K562 (cell line): Measurements from ENCODE around the gene PLA2G4D. TPM values are rescaled to one million over a fixed set of nuclear protein-coding genes. Genes with fewer than 3 reads are reported as not detected.

Experiments used
- ATAC-seq: fragments of 200-7000 bp; cut with Tn5 transposase; 3 replicates; pipeline ENCODE4 v1.9.1; 2020; ENCODE audit warnings: moderate library complexity
- BruUV-seq: library from RNA; stranded (reverse); fragments of 400-500 nt; replicated peaks from 2 replicates; lab custom pipeline; 2021; lab: Mats Ljungman, UMichigan
- CTCF ChIA-PET: fragments of 300-600 bp; formaldehyde crosslinking; extraction: SDS; loops from one replicate; lab custom pipeline; 2021; ENCODE audit warnings: low intra/inter-chr PET ratio; lab: Yijun Ruan, JAX
- POLR2A ChIA-PET: fragments of 300-600, 350-650 bp; sonication (Branson Sonifier 250); formaldehyde crosslinking; extraction: SDS; loops from one replicate; lab custom pipeline; 2021; ENCODE audit warnings: antibody characterized with exemption, inconsistent platforms; lab: Yijun Ruan, JAX
- DNase-seq, 4 experiments: peaks; one replicate each; pipeline versions ENCODE4 v3.0.0 to v3.0.0-alpha.2; 2011 to 2018; ENCODE audit warnings: low spot score in 3 of 4, mixed read lengths in 3 of 4; ENCODE audit errors: extremely low read depth in 1 of 4
- FAIRE-seq: peaks from 2 replicates; lab custom pipeline; 2011; peaks lifted over from hg19 to GRCh38; lab: Jason Lieb, UNC
- H2AFZ ChIP-seq: 2 replicates; pipeline ENCODE4 v1.6.0; 2011; ENCODE audit warnings: low read depth, low read length, control low read depth, inconsistent platforms
- H3K27ac ChIP-seq: fragments of 200-600 bp; 3 replicates; pipeline ENCODE4 v1.8.0; 2011; ENCODE audit warnings: low read depth, mild to moderate bottlenecking, control low read depth, inconsistent platforms, low read length, moderate library complexity, mixed read lengths; ENCODE audit errors: extremely low read depth
- H3K27me3 ChIP-seq, 2 experiments: fragments of 300-600 bp in 1 of 2; 2 replicates in 1 of 2; 3 replicates in 1 of 2; pipeline versions ENCODE4 v1.6.0 to v1.8.0; 2011; ENCODE audit warnings: inconsistent platforms in 2 of 2, low read length in 2 of 2, mild to moderate bottlenecking in 1 of 2, mixed read lengths in 1 of 2, moderate library complexity in 1 of 2; ENCODE audit not compliant: control insufficient read depth in 2 of 2, insufficient read depth in 2 of 2
- H3K36me3 ChIP-seq: fragments of 300-600 bp; 3 replicates; pipeline ENCODE4 v1.8.0; 2011; ENCODE audit warnings: mild to moderate bottlenecking, low read length, inconsistent platforms; ENCODE audit not compliant: control insufficient read depth, insufficient read depth
- H3K4me1 ChIP-seq, 2 experiments: fragments of 200-600 bp in 1 of 2; replicated peaks in 1 of 2; 2 replicates in 1 of 2; 3 replicates in 1 of 2; pipeline versions ENCODE4 v1.5.1 to v1.8.0; 2011; ENCODE audit warnings: inconsistent platforms in 2 of 2, low read length in 2 of 2, mild to moderate bottlenecking in 1 of 2, mixed read lengths in 1 of 2, moderate library complexity in 1 of 2; ENCODE audit not compliant: control insufficient read depth in 2 of 2, insufficient read depth in 2 of 2
- H3K4me2 ChIP-seq: 2 replicates; pipeline ENCODE4 v1.6.1; 2011; ENCODE audit warnings: low read length, control low read depth, inconsistent platforms, mixed read lengths; ENCODE audit not compliant: insufficient read depth
- H3K4me3 ChIP-seq: fragments of 200-600 bp; sonication (generic), shearing (Covaris generic); 2 replicates; pipeline ENCODE4 v1.5.1; 2016; ENCODE audit warnings: control low read depth, inconsistent platforms
- H3K79me2 ChIP-seq: fragments of 200-600 bp; 3 replicates; pipeline ENCODE4 v1.8.0; 2011; ENCODE audit warnings: low read length, inconsistent platforms; ENCODE audit not compliant: control insufficient read depth, insufficient read depth
- H3K9ac ChIP-seq, 2 experiments: 2 replicates each; pipeline versions ENCODE4 v1.6.0 to v1.6.1; 2011; ENCODE audit warnings: low read depth in 2 of 2, low read length in 2 of 2, control low read depth in 1 of 2, inconsistent platforms in 1 of 2, mild to moderate bottlenecking in 1 of 2, mixed read lengths in 1 of 2; ENCODE audit not compliant: insufficient read depth in 1 of 2
- H3K9me1 ChIP-seq: one replicate; pipeline ENCODE4 v1.6.0; 2011; ENCODE audit warnings: inconsistent platforms, mild to moderate bottlenecking, low read length, moderate library complexity; ENCODE audit not compliant: control insufficient read depth, insufficient read depth
- H3K9me3 ChIP-seq: replicated peaks from 2 replicates; pipeline ENCODE4 v1.5.1; 2011; ENCODE audit warnings: low read depth, low read length, inconsistent platforms; ENCODE audit not compliant: control insufficient read depth, insufficient read depth
- H4K20me1 ChIP-seq: replicated peaks from 2 replicates; pipeline ENCODE4 v1.6.1; 2011; ENCODE audit warnings: low read length, inconsistent platforms, mixed read lengths; ENCODE audit not compliant: control insufficient read depth, insufficient read depth
- CTBP1 ChIP-seq: fragments of 450-650 bp; IDR thresholded peaks from 2 replicates; pipeline ENCODE4 v1.6.1; 2016; ENCODE audit warnings: borderline replicate concordance
- NR0B1 ChIP-seq: fragments of 450-650 bp; IDR thresholded peaks from one replicate; pipeline ENCODE4 v1.6.1; 2018; ENCODE audit warnings: mild to moderate bottlenecking, moderate library complexity; ENCODE audit not compliant: partially characterized antibody
- ZBTB5 ChIP-seq: fragments of 450-650 bp; IDR thresholded peaks from 2 replicates; pipeline ENCODE4 v1.6.1; 2017; ENCODE audit warnings: antibody characterized with exemption
- ZFP91 ChIP-seq: sonication (generic); formaldehyde crosslinking; IDR thresholded peaks from 2 replicates; pipeline ENCODE4 v1.8.0; 2022; ENCODE audit warnings: mild to moderate bottlenecking, missing genetic modification reagents
- whole genome bisulfite sequencing: fragments of 100-300 bp; shearing (Covaris generic); methylation state at CpG from one replicate; pipeline ENCODE4 v1.1.6; 2016; ENCODE audit warnings: low coverage, mixed read lengths; ENCODE audit not compliant: insufficient coverage; ENCODE audit errors: missing lambda C conversion rate; 5-methylcytosine and 5-hydroxymethylcytosine counted together
- in situ Hi-C: fragments of 300-500 bp; cut with MboI; formaldehyde crosslinking; loops from 4 replicates; pipeline ENCODE4 v1.15.0; 2018; ENCODE audit warnings: inconsistent platforms, mixed read lengths
- intact Hi-C: fragments of 100-400 bp; cut with micrococcal nuclease; formaldehyde crosslinking; loops from 2 replicates; pipeline ENCODE4 v1.14.2; 2022
- polyA plus RNA-seq, 8 experiments: library from polyadenylated mRNA; depleted of rRNA in 4 of 8; stranded (reverse) in 5 of 8; unstranded in 3 of 8; fragments of >200 nt; fragmentation: Nextera tagmentation in 2 of 8; fragmentation: Illumina TruSeq in 1 of 8; extraction: Ambion mirVana in 2 of 8; extraction: Trizol in 1 of 8; gene quantifications; 2 replicates each; pipeline versions ENCODE4 v1.2.1 to v1.2.3, GENCODE V29; 2011 to 2014; ENCODE audit warnings: inconsistent platforms in 1 of 8, missing spikeins in 1 of 8
- total RNA-seq, 7 experiments: library from RNA; depleted of rRNA in 6 of 7; stranded (reverse); fragments of >200 nt in 6 of 7; fragmentation: Illumina TruSeq in 2 of 7; extraction: Trizol in 2 of 7; gene quantifications; 2 replicates each; pipeline versions ENCODE4 v1.2.1 to v1.2.3, GENCODE V29; 2011 to 2021; ENCODE audit warnings: low replicate concordance in 1 of 7

The PLA2G4D gene
- total and polyA plus RNA-seq, 9 of the 15 experiments (the other 6 are each of a cell fraction or from before 2014, with no cell fraction given) = 0.04 TPM; not detected in 8

- no peaks in the 10 kb centered on the region; a peak in 2 of 5 replicates for H3K4me1 ChIP-seq
- in situ Hi-C loops = no loop called here
- no peak for DNase-seq
Measured at GRCh38 chr15:42062284-42062806, 32.0 kb downstream of the PLA2G4D start.

More at GRCh38 chr15:42062284-42062806, 32.0 kb downstream of the PLA2G4D start:
- FAIRE-seq (no peak), ATAC-seq (no peak)
- Histone ChIP-seq H3K27me3 (peaks cover 4 to 59% of the 10 kb centered on the region in 2 experiments; a peak in 4 of 5 replicates), H3K36me3 (no peaks in the 10 kb centered on the region), H3K9ac (no peak overlapping the region)
- CTCF ChIA-PET = interaction anchor here (0.7 kb wide), 1 partner anchor 200 kb away, joined by 3 read pairs; no protein-coding TSS in a partner anchor
- intact Hi-C loops = loop anchor here (10.0 kb wide), 1 partner anchor 322 kb away; no protein-coding TSS in a partner anchor
- TF ChIP-seq ZFP91 (CRISPR knock-in tag) (no peak), ZBTB5 (no peak), CTBP1 (no peak), NR0B1 (no peak)
- TF ChIP-seq, all 486 proteins: peak for 0
- BruUV-seq = no TSS peak
- Histone ChIP-seq H3K4me2 (no peak overlapping the region), H3K9me3 (0 out of 2 replicates have a peak, but pooled peaks cover 2% of the 10 kb centered on the region), H4K20me1 (no peaks in the 10 kb centered on the region; the same call in 1 of the 2 replicates), H2AFZ (no peak overlapping the region), H3K9me1 (peaks cover 4% of the 10 kb centered on the region), H3K79me2 (no peaks in the 10 kb centered on the region), H3K27ac (no peak overlapping the region), H3K4me3 (no peak overlapping the region)
- POLR2A ChIA-PET = interaction anchor here (0.6 kb wide), 1 partner anchor 1746 kb away, joined by 4 read pairs; no protein-coding TSS in a partner anchor
- WGBS = 2% methylated on average over 9 of the region's 9 CpGs
